Progenitor cell of endocrine pancreas (in vitro differentiated cells): ENCODE results near the gene SLC2A13. TPM values are rescaled to one million over a fixed set of nuclear protein-coding genes. Genes with fewer than 3 reads are reported as not detected.

Source experiments
- DNase-seq: peaks from one replicate; pipeline ENCODE4 v3.0.0; 2021; ENCODE audit warnings: low spot score; ENCODE audit not compliant: unreplicated experiment
- H3K27ac Mint-ChIP-seq: 2 replicates; pipeline ENCODE4 v1.8.0; 2021; ENCODE audit warnings: mild to moderate bottlenecking, moderate library complexity, mixed read lengths
- H3K27me3 Mint-ChIP-seq: 2 replicates; pipeline ENCODE4 v1.8.0; 2021; ENCODE audit warnings: mixed read lengths
- H3K36me3 Mint-ChIP-seq: 2 replicates; pipeline ENCODE4 v1.8.0; 2022; ENCODE audit warnings: mixed read lengths; ENCODE audit not compliant: insufficient read depth
- H3K4me1 Mint-ChIP-seq: 2 replicates; pipeline ENCODE4 v1.8.0; 2021; ENCODE audit warnings: low read depth, mixed read lengths
- H3K4me3 Mint-ChIP-seq: 2 replicates; pipeline ENCODE4 v1.8.0; 2021; ENCODE audit warnings: low read depth, mild to moderate bottlenecking, moderate library complexity, mixed read lengths
- H3K9me3 Mint-ChIP-seq: 2 replicates; pipeline ENCODE4 v1.8.0; 2021; ENCODE audit warnings: low read depth, mixed read lengths
- total RNA-seq: library from RNA; stranded (reverse); gene quantifications from 2 replicates; pipeline ENCODE4 v1.2.1, GENCODE V29; 2021
- TF ChIP-seq, protein P1 (sequence below): fragments of 200-600 bp; sonication (generic); IDR thresholded peaks from one replicate; pipeline ENCODE4 v1.5.0; 2021; ENCODE audit warnings: antibody characterized with exemption, mild to moderate bottlenecking; ENCODE audit not compliant: unreplicated experiment

SLC2A13 gene
- total RNA-seq, 1 donor from 2014 or later, result 7.4 TPM

DNA sequence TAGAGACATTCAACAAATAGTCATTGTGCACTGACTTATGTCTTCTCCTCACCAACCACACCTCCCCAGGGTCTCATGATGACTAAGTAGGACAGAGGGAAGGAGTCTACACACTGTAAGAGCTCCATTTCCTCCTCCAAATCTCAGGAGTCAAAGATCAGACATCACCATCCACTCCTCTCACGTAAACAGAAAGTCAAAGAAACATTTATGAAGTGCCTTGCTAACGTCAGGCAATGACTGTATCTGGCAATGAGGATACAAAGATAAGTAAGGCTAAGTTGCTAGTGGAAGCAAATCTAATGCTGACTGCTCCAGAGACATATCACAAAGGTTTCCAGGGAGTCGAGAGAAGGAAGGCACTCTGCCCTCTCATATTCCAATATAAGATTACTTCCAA lies 88.9 kb downstream of the SLC2A13 start:
- peaks cover 4% of the 10 kb centered on the region for H3K9me3 Mint-ChIP-seq
- peaks cover 5% of the 10 kb centered on the region for H3K36me3 Mint-ChIP-seq
- peaks cover 1% of the 10 kb centered on the region for H3K4me1 Mint-ChIP-seq
- TF ChIP-seq, protein P1, sequence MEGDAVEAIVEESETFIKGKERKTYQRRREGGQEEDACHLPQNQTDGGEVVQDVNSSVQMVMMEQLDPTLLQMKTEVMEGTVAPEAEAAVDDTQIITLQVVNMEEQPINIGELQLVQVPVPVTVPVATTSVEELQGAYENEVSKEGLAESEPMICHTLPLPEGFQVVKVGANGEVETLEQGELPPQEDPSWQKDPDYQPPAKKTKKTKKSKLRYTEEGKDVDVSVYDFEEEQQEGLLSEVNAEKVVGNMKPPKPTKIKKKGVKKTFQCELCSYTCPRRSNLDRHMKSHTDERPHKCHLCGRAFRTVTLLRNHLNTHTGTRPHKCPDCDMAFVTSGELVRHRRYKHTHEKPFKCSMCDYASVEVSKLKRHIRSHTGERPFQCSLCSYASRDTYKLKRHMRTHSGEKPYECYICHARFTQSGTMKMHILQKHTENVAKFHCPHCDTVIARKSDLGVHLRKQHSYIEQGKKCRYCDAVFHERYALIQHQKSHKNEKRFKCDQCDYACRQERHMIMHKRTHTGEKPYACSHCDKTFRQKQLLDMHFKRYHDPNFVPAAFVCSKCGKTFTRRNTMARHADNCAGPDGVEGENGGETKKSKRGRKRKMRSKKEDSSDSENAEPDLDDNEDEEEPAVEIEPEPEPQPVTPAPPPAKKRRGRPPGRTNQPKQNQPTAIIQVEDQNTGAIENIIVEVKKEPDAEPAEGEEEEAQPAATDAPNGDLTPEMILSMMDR, result no peak
- no peak for DNase-seq
- no peak overlapping the region for H3K27ac Mint-ChIP-seq
- no peak overlapping the region for H3K4me3 Mint-ChIP-seq
- H3K27me3 Mint-ChIP-seq, result no peaks in the 10 kb centered on the region

DNA sequence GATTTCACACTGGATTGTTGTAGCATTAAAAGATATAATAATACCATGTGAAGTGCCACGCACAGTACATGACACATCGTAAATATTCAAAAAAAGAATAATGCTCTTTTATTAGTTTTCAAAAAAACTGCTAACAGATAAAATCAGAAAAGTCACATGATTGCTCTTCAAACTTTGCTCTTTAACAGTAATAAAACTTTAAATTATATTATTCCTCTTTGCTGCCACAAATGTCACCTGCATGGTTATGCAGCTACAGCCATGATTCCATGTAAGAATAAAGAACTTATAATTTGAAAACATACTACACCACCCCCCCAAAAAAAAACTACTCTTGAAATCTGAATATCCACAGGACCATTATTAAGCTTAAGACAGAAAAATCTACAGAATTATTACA lies 90.0 kb downstream of the SLC2A13 start:
- TF ChIP-seq, protein P1, result no peak
- H3K4me1 Mint-ChIP-seq, result peaks cover 1% of the 10 kb centered on the region
- no peak overlapping the region for H3K4me3 Mint-ChIP-seq

DNA sequence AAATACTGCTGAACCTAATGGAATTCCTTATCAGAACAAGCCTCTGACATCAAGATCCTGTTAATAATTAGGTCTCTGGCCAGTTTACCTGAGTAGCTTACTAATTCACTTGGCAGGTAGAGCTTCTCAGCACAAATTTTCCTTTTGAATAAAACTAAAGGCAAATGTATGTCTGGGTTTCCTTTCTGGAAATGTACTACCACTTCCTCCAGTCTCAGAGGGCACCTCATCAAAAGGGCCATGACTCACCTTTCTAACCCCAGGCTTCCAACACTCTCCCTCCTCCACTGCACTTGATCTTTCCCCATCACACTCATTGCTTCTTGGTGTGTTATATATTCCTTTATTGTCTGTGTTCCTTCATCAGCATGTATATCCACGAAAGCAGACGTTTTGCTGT lies 90.5 kb downstream of the SLC2A13 start:
- TF ChIP-seq, protein P1, result no peak
- peaks cover 5% of the 10 kb centered on the region for H3K36me3 Mint-ChIP-seq
- no peak overlapping the region for H3K4me3 Mint-ChIP-seq
- no peak overlapping the region for H3K27ac Mint-ChIP-seq
- H3K9me3 Mint-ChIP-seq, result peaks cover 4% of the 10 kb centered on the region
- DNase-seq, result no peak
- no peaks in the 10 kb centered on the region for H3K27me3 Mint-ChIP-seq
- no peaks in the 10 kb centered on the region for H3K4me1 Mint-ChIP-seq

More for the DNA sequence above, 90.0 kb downstream of the SLC2A13 start:
- H3K27ac Mint-ChIP-seq, result no peak overlapping the region
- DNase-seq, result no peak
- peaks cover 4% of the 10 kb centered on the region for H3K9me3 Mint-ChIP-seq
- H3K27me3 Mint-ChIP-seq, result no peaks in the 10 kb centered on the region
- peaks cover 5% of the 10 kb centered on the region for H3K36me3 Mint-ChIP-seq

DNA sequence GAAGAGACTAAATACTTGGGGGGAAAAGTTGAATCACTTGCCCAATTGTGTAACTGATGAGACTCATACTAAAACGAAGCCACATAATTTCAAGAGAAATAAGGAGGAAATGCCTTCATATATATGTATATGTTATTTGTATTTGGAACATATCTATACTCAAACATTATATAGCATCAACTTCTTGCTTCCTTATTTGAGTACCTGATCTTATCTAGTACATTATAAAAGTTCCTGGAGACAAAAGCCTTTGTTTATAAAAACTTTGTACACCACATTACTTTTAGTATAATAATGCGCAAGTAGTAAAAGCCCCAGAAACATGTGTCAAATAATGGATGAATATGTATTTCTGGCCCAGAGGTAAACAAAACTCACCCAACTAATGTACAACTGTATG lies 92.0 kb downstream of the SLC2A13 start:
- H3K36me3 Mint-ChIP-seq, result peaks cover 5% of the 10 kb centered on the region
- H3K4me3 Mint-ChIP-seq, result no peak overlapping the region
- DNase-seq, result no peak
- TF ChIP-seq, protein P1, result no peak
- H3K27ac Mint-ChIP-seq, result no peak overlapping the region
- H3K4me1 Mint-ChIP-seq, result no peaks in the 10 kb centered on the region
- no peaks in the 10 kb centered on the region for H3K27me3 Mint-ChIP-seq
- H3K9me3 Mint-ChIP-seq, result peaks cover 4% of the 10 kb centered on the region

DNA sequence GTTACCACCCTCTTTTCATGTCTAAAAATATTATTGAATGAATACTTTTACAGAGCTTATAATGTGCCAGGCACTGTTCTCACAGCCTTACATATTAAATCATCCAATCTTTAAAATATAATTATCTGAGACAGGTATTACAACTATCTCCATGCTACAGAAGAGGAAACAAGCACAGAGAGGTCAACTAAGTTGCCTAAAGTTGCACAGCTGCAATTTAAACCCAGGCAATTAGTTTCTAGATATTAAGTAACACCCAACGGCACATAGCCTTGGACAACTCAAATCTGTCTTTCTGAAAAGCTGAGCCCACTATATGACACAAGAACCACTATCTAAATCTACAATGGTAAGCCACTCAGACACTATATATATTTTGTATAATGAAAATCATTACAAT lies 92.6 kb downstream of the SLC2A13 start:
- Mint-ChIP-seq H3K27me3 (no peaks in the 10 kb centered on the region), H3K4me1 (no peaks in the 10 kb centered on the region), H3K9me3 (peaks cover 4% of the 10 kb centered on the region), H3K27ac (no peak overlapping the region), H3K36me3 (peaks cover 5% of the 10 kb centered on the region), H3K4me3 (no peak overlapping the region)
- DNase-seq, result no peak
- TF ChIP-seq, protein P1, result no peak
